ENCODE results near the gene IFI27L2. TPM values are rescaled to one million over a fixed set of nuclear protein-coding genes. Genes with fewer than 3 reads are reported as not detected.

Gene IFI27L2
- total and polyA plus RNA-seq, 2 experiments from 2014 or later: 23.4 to 38.5 TPM

GRCh38 chr14:94079891-94080620 is 49.3 kb downstream of the IFI27L2 start:
- Histone ChIP-seq H3F3A (replicated peaks; ENCODE audit: low read depth) (no peaks in the 10 kb centered on the region), H4K20me1 (replicated peaks; ENCODE audit: insufficient read depth) (peaks cover 41% of the 10 kb centered on the region), H3K4me3 (peak overlapping the region; percentile 99), H3K27ac (ENCODE audit: low read depth) (no peak overlapping the region), H3K4me2 (peak overlapping the region; percentile 87), H3K4me1 (ENCODE audit: insufficient read depth) (peaks cover 16% of the 10 kb centered on the region), H3K27me3 (ENCODE audit: insufficient read depth) (no peaks in the 10 kb centered on the region), H3K79me2 (replicated peaks; ENCODE audit: insufficient read depth) (peaks cover 67% of the 10 kb centered on the region), H2AFZ (peak overlapping the region; percentile 90), H3K9me2 (ENCODE audit: insufficient read depth) (no peaks in the 10 kb centered on the region), H3K36me3 (ENCODE audit: insufficient read depth) (peaks cover 18% of the 10 kb centered on the region; the same call in 1 of the 2 replicates)
- TF ChIP-seq ZNF331 (CRISPR knock-in tag; IDR thresholded peaks at IDR 0.05; ENCODE audit: low read depth) (no peak), ETS1 (IDR thresholded peaks at IDR 0.05) (no peak), EZH2phosphoT487 (IDR thresholded peaks at IDR 0.05; ENCODE audit: unreplicated experiment) (no peak), EZH2 (IDR thresholded peaks at IDR 0.05; ENCODE audit: low read depth, unreplicated experiment) (no peak), JUNB (IDR thresholded peaks at IDR 0.05; ENCODE audit: unreplicated experiment) (no peak), CREB1 (CRISPR knock-in tag; IDR thresholded peaks at IDR 0.05; ENCODE audit: low read depth) (no peak), STAT1 (IDR thresholded peaks at IDR 0.05; ENCODE audit: unreplicated experiment) (no peak), ZNF114 (CRISPR knock-in tag; IDR thresholded peaks at IDR 0.05) (no peak), POLR2AphosphoS5 (IDR thresholded peaks at IDR 0.05; ENCODE audit: low read depth) (no peak), NANOG (IDR thresholded peaks at IDR 0.05; ENCODE audit: borderline replicate concordance) (no peak)
- TF ChIP-seq, protein P1, sequence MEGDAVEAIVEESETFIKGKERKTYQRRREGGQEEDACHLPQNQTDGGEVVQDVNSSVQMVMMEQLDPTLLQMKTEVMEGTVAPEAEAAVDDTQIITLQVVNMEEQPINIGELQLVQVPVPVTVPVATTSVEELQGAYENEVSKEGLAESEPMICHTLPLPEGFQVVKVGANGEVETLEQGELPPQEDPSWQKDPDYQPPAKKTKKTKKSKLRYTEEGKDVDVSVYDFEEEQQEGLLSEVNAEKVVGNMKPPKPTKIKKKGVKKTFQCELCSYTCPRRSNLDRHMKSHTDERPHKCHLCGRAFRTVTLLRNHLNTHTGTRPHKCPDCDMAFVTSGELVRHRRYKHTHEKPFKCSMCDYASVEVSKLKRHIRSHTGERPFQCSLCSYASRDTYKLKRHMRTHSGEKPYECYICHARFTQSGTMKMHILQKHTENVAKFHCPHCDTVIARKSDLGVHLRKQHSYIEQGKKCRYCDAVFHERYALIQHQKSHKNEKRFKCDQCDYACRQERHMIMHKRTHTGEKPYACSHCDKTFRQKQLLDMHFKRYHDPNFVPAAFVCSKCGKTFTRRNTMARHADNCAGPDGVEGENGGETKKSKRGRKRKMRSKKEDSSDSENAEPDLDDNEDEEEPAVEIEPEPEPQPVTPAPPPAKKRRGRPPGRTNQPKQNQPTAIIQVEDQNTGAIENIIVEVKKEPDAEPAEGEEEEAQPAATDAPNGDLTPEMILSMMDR (conservative IDR thresholded peaks at IDR 0.05; ENCODE audit: low read depth in 2 of 2): no peak
- TF ChIP-seq, protein P2, sequence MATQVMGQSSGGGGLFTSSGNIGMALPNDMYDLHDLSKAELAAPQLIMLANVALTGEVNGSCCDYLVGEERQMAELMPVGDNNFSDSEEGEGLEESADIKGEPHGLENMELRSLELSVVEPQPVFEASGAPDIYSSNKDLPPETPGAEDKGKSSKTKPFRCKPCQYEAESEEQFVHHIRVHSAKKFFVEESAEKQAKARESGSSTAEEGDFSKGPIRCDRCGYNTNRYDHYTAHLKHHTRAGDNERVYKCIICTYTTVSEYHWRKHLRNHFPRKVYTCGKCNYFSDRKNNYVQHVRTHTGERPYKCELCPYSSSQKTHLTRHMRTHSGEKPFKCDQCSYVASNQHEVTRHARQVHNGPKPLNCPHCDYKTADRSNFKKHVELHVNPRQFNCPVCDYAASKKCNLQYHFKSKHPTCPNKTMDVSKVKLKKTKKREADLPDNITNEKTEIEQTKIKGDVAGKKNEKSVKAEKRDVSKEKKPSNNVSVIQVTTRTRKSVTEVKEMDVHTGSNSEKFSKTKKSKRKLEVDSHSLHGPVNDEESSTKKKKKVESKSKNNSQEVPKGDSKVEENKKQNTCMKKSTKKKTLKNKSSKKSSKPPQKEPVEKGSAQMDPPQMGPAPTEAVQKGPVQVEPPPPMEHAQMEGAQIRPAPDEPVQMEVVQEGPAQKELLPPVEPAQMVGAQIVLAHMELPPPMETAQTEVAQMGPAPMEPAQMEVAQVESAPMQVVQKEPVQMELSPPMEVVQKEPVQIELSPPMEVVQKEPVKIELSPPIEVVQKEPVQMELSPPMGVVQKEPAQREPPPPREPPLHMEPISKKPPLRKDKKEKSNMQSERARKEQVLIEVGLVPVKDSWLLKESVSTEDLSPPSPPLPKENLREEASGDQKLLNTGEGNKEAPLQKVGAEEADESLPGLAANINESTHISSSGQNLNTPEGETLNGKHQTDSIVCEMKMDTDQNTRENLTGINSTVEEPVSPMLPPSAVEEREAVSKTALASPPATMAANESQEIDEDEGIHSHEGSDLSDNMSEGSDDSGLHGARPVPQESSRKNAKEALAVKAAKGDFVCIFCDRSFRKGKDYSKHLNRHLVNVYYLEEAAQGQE (IDR thresholded peaks at IDR 0.05; ENCODE audit: unreplicated experiment): no peak
- TF ChIP-seq, protein P3, sequence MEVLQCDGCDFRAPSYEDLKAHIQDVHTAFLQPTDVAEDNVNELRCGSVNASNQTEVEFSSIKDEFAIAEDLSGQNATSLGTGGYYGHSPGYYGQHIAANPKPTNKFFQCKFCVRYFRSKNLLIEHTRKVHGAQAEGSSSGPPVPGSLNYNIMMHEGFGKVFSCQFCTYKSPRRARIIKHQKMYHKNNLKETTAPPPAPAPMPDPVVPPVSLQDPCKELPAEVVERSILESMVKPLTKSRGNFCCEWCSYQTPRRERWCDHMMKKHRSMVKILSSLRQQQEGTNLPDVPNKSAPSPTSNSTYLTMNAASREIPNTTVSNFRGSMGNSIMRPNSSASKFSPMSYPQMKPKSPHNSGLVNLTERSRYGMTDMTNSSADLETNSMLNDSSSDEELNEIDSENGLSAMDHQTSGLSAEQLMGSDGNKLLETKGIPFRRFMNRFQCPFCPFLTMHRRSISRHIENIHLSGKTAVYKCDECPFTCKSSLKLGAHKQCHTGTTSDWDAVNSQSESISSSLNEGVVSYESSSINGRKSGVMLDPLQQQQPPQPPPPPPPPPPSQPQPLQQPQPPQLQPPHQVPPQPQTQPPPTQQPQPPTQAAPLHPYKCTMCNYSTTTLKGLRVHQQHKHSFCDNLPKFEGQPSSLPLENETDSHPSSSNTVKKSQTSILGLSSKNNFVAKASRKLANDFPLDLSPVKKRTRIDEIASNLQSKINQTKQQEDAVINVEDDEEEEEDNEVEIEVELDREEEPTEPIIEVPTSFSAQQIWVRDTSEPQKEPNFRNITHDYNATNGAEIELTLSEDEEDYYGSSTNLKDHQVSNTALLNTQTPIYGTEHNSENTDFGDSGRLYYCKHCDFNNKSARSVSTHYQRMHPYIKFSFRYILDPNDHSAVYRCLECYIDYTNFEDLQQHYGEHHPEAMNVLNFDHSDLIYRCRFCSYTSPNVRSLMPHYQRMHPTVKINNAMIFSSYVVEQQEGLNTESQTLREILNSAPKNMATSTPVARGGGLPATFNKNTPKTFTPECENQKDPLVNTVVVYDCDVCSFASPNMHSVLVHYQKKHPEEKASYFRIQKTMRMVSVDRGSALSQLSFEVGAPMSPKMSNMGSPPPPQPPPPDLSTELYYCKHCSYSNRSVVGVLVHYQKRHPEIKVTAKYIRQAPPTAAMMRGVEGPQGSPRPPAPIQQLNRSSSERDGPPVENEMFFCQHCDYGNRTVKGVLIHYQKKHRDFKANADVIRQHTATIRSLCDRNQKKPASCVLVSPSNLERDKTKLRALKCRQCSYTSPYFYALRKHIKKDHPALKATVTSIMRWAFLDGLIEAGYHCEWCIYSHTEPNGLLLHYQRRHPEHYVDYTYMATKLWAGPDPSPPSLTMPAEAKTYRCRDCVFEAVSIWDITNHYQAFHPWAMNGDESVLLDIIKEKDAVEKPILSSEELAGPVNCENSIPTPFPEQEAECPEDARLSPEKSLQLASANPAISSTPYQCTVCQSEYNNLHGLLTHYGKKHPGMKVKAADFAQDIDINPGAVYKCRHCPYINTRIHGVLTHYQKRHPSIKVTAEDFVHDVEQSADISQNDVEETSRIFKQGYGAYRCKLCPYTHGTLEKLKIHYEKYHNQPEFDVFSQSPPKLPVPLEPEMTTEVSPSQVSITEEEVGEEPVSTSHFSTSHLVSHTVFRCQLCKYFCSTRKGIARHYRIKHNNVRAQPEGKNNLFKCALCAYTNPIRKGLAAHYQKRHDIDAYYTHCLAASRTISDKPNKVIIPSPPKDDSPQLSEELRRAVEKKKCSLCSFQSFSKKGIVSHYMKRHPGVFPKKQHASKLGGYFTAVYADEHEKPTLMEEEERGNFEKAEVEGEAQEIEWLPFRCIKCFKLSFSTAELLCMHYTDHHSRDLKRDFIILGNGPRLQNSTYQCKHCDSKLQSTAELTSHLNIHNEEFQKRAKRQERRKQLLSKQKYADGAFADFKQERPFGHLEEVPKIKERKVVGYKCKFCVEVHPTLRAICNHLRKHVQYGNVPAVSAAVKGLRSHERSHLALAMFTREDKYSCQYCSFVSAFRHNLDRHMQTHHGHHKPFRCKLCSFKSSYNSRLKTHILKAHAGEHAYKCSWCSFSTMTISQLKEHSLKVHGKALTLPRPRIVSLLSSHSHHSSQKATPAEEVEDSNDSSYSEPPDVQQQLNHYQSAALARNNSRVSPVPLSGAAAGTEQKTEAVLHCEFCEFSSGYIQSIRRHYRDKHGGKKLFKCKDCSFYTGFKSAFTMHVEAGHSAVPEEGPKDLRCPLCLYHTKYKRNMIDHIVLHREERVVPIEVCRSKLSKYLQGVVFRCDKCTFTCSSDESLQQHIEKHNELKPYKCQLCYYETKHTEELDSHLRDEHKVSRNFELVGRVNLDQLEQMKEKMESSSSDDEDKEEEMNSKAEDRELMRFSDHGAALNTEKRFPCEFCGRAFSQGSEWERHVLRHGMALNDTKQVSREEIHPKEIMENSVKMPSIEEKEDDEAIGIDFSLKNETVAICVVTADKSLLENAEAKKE (CRISPR knock-in tag; IDR thresholded peaks at IDR 0.05): no peak
- Mint-ChIP-seq H3K27ac (peak overlapping the region; percentile 91), H3K9me3 (peaks cover 7% of the 10 kb centered on the region), H3K4me3 (peak overlapping the region; percentile 98), H3K36me3 (ENCODE audit: low read depth) (peaks cover 43% of the 10 kb centered on the region), H3K27me3 (ENCODE audit: insufficient read depth, low read depth, poor library complexity) (peaks cover 2% of the 10 kb centered on the region), H3K4me1 (peaks cover 24% of the 10 kb centered on the region)
- DNase-seq (ENCODE audit: low spot score) (no peak), ATAC-seq (no peak)
